Spinal cord (tissue), 10 donors: Measurements from ENCODE around the gene NBEA. TPM values are rescaled to one million over a fixed set of nuclear protein-coding genes. Genes with fewer than 3 reads are reported as not detected.

Source experiments
- DNase-seq, 6 donors: peaks; one replicate each; pipeline versions ENCODE4 v3.0.0 to v3.0.0-alpha.2; 2013 to 2015; ENCODE audit warnings: low spot score in 6 of 6, low read depth in 4 of 6
- H3K27ac ChIP-seq: one replicate; pipeline ENCODE4 v1.5.1; 2013; ENCODE audit warnings: low read depth, low read length, control low read depth
- H3K27me3 ChIP-seq: one replicate; pipeline ENCODE4 v1.6.1; 2013; ENCODE audit warnings: low read length; ENCODE audit not compliant: control insufficient read depth, insufficient read depth
- H3K36me3 ChIP-seq: one replicate; pipeline ENCODE4 v1.6.1; 2013; ENCODE audit warnings: low read length; ENCODE audit not compliant: control insufficient read depth, insufficient read depth
- H3K4me1 ChIP-seq: one replicate; pipeline ENCODE4 v1.6.1; 2013; ENCODE audit warnings: low read length; ENCODE audit not compliant: control insufficient read depth, insufficient read depth
- H3K4me3 ChIP-seq: one replicate; pipeline ENCODE4 v1.5.1; 2013; ENCODE audit warnings: low read depth, low read length, control low read depth
- H3K9me3 ChIP-seq: one replicate; pipeline ENCODE4 v1.6.1; 2013; ENCODE audit warnings: low read length; ENCODE audit not compliant: control insufficient read depth, insufficient read depth
- WGBS: methylation state at CpG from one replicate; pipeline ENCODE4 v1.1.5; 2013; ENCODE audit warnings: missing lambda C conversion rate; ENCODE audit not compliant: insufficient coverage; 5-methylcytosine and 5-hydroxymethylcytosine counted together
- polyA plus RNA-seq, 2 donors: library from polyadenylated mRNA; unstranded; fragments of 120-200 nt; gene quantifications; one replicate each; pipeline ENCODE4 v1.2.1, GENCODE V29; 2013; ENCODE audit not compliant: insufficient read length in 2 of 2
- total RNA-seq, 2 donors: library from RNA; depleted of rRNA in 1 of 2; stranded (reverse); fragments of 120-200 nt in 1 of 2; fragments of >200 nt in 1 of 2; gene quantifications; one replicate each; pipeline versions ENCODE4 v1.2.3 to v1.2.4, GENCODE V29; 2013 to 2014
- donor health status: healthy.

NBEA gene
- total and polyA plus RNA-seq, 4 donors = 39.1 to 136 (median 72.8) TPM

GRCh38 chr13:35411059-35411744 lies 469.1 kb downstream of the NBEA start:
- no peak overlapping the region for H3K27ac ChIP-seq
- no peaks in the 10 kb centered on the region for H3K4me1 ChIP-seq
- H3K9me3 ChIP-seq = no peaks in the 10 kb centered on the region
- no peaks in the 10 kb centered on the region for H3K27me3 ChIP-seq
- no CpG with 5 or more reads among the region's 2 CpGs for WGBS
- DNase-seq = no peak
- no peak overlapping the region for H3K4me3 ChIP-seq
- H3K36me3 ChIP-seq = no peaks in the 10 kb centered on the region

- Histone ChIP-seq H3K27me3 (no peaks in the 10 kb centered on the region), H3K4me1 (no peaks in the 10 kb centered on the region), H3K4me3 (no peak overlapping the region), H3K27ac (no peak overlapping the region), H3K36me3 (no peaks in the 10 kb centered on the region), H3K9me3 (no peaks in the 10 kb centered on the region)
- no peak for DNase-seq
- WGBS = 50% methylated on average over 1 of the region's 1 CpG
Measured at GRCh38 chr13:35448465-35448864, 506.4 kb downstream of the NBEA start.

- no peaks in the 10 kb centered on the region for H3K27me3 ChIP-seq
- no peak for DNase-seq
- no peaks in the 10 kb centered on the region for H3K9me3 ChIP-seq
- no CpG with 5 or more reads among the region's 2 CpGs for WGBS
- no peaks in the 10 kb centered on the region for H3K4me1 ChIP-seq
- H3K4me3 ChIP-seq = no peak overlapping the region
- no peaks in the 10 kb centered on the region for H3K36me3 ChIP-seq
- H3K27ac ChIP-seq = no peak overlapping the region
Measured at GRCh38 chr13:35449821-35450220, 507.8 kb downstream of the NBEA start.

- Histone ChIP-seq H3K27me3 (no peaks in the 10 kb centered on the region), H3K4me1 (no peaks in the 10 kb centered on the region), H3K27ac (no peak overlapping the region), H3K4me3 (no peak overlapping the region), H3K36me3 (peaks cover 3% of the 10 kb centered on the region), H3K9me3 (no peaks in the 10 kb centered on the region)
- no peak for DNase-seq
- no CpG with 5 or more reads among the region's 1 CpG for WGBS
Measured at GRCh38 chr13:35455022-35455421, 513.0 kb downstream of the NBEA start.

GRCh38 chr13:35457258-35457657 lies 515.2 kb downstream of the NBEA start:
- no peak for DNase-seq
- peaks cover 3% of the 10 kb centered on the region for H3K36me3 ChIP-seq
- no peaks in the 10 kb centered on the region for H3K9me3 ChIP-seq
- no peak overlapping the region for H3K27ac ChIP-seq
- H3K4me3 ChIP-seq = no peak overlapping the region
- no peaks in the 10 kb centered on the region for H3K27me3 ChIP-seq
- H3K4me1 ChIP-seq = no peaks in the 10 kb centered on the region
- WGBS = no CpG with 5 or more reads among the region's 3 CpGs

- Histone ChIP-seq H3K27me3 (no peaks in the 10 kb centered on the region), H3K27ac (no peak overlapping the region), H3K36me3 (peaks cover 3% of the 10 kb centered on the region), H3K4me3 (no peak overlapping the region), H3K4me1 (no peaks in the 10 kb centered on the region), H3K9me3 (no peaks in the 10 kb centered on the region)
- DNase-seq = no peak
- no CpG with 5 or more reads among the region's 2 CpGs for whole genome bisulfite sequencing
Measured at GRCh38 chr13:35460061-35460460, 518.0 kb downstream of the NBEA start.

GRCh38 chr13:35465371-35465770 lies 523.3 kb downstream of the NBEA start:
- Histone ChIP-seq H3K27me3 (no peaks in the 10 kb centered on the region), H3K4me1 (peaks cover under 1% of the 10 kb centered on the region), H3K36me3 (no peaks in the 10 kb centered on the region), H3K9me3 (no peaks in the 10 kb centered on the region), H3K27ac (no peak overlapping the region), H3K4me3 (no peak overlapping the region)
- no CpG with 5 or more reads among the region's 3 CpGs for WGBS
- no peak for DNase-seq

GRCh38 chr13:35468195-35468594 lies 526.1 kb downstream of the NBEA start:
- Histone ChIP-seq H3K9me3 (no peaks in the 10 kb centered on the region), H3K27ac (no peak overlapping the region), H3K4me3 (no peak overlapping the region), H3K4me1 (peaks cover 7% of the 10 kb centered on the region), H3K27me3 (peaks cover 17% of the 10 kb centered on the region), H3K36me3 (peaks cover 6% of the 10 kb centered on the region)
- no CpG with 5 or more reads among the region's 1 CpG for WGBS
- DNase-seq = no peak

- Histone ChIP-seq H3K9me3 (no peaks in the 10 kb centered on the region), H3K4me3 (peak overlapping the region; percentile 49), H3K27ac (no peak overlapping the region), H3K4me1 (peaks cover 8% of the 10 kb centered on the region), H3K27me3 (peaks cover 22% of the 10 kb centered on the region), H3K36me3 (peaks cover 6% of the 10 kb centered on the region)
- peak in 2 of 6 donors; percentile 17 to 57 for DNase-seq
- WGBS = no CpG with 5 or more reads among the region's 10 CpGs
Measured at GRCh38 chr13:35469806-35470525, 527.9 kb downstream of the NBEA start.
